Muscle layer of duodenum (tissue), 2 donors: ENCODE measurements around the gene PCDHGC3.

Experiments
- H3K27ac ChIP-seq: one replicate; pipeline ENCODE4 v1.7.0; 2013; ENCODE audit warnings: mild to moderate bottlenecking, low read length
- H3K27me3 ChIP-seq: one replicate; pipeline ENCODE4 v1.7.0; 2013; ENCODE audit warnings: low read depth, mild to moderate bottlenecking, control low read depth, low read length
- H3K36me3 ChIP-seq, 2 donors: one replicate each; pipeline ENCODE4 v1.7.0; 2013; ENCODE audit warnings: low read length in 2 of 2, control low read depth in 1 of 2, mild to moderate bottlenecking in 1 of 2; ENCODE audit not compliant: insufficient read depth in 2 of 2, control insufficient read depth in 1 of 2
- H3K4me1 ChIP-seq, 2 donors: one replicate each; pipeline ENCODE4 v1.7.0; 2013; ENCODE audit warnings: low read length in 2 of 2, mild to moderate bottlenecking in 2 of 2, control low read depth in 1 of 2, moderate library complexity in 1 of 2; ENCODE audit not compliant: insufficient read depth in 2 of 2, control insufficient read depth in 1 of 2
- H3K4me3 ChIP-seq, 2 donors: one replicate each; pipeline ENCODE4 v1.7.0; 2013; ENCODE audit warnings: low read length in 2 of 2, low read depth in 1 of 2, mild to moderate bottlenecking in 1 of 2
- H3K9me3 ChIP-seq, 2 donors: one replicate each; pipeline ENCODE4 v1.7.0; 2013; ENCODE audit warnings: low read length in 2 of 2, control low read depth in 1 of 2, mild to moderate bottlenecking in 1 of 2; ENCODE audit not compliant: control insufficient read depth in 1 of 2
- donor health status: healthy.

PCDHGC3 gene

GRCh38 chr5:141508798-141509611 lies 33.2 kb downstream of the PCDHGC3 start:
- Histone ChIP-seq H3K27me3 (no peaks in the 10 kb centered on the region), H3K4me3 (peak overlapping the region; percentile 26 to 43), H3K27ac (peak overlapping the region; percentile 51), H3K9me3 (no peaks in the 10 kb centered on the region), H3K4me1 (peaks cover 0 to 30% of the 10 kb centered on the region in 2 donors), H3K36me3 (peaks cover 13 to 34% of the 10 kb centered on the region in 2 donors)

GRCh38 chr5:141510160-141510559 lies 34.4 kb downstream of the PCDHGC3 start:
- Histone ChIP-seq H3K36me3 (peaks cover 13 to 33% of the 10 kb centered on the region in 2 donors), H3K27ac (no peak overlapping the region)

GRCh38 chr5:141510850-141511601 lies 35.3 kb downstream of the PCDHGC3 start:
- Histone ChIP-seq H3K36me3 (peaks cover 15 to 25% of the 10 kb centered on the region in 2 donors), H3K9me3 (no peaks in the 10 kb centered on the region), H3K27me3 (no peaks in the 10 kb centered on the region), H3K4me1 (peaks cover 8 to 46% of the 10 kb centered on the region in 2 donors), H3K27ac (no peak overlapping the region), H3K4me3 (no peak overlapping the region)

More at GRCh38 chr5:141510160-141510559, 34.4 kb downstream of the PCDHGC3 start:
- no peaks in the 10 kb centered on the region for H3K9me3 ChIP-seq
- H3K27me3 ChIP-seq: no peaks in the 10 kb centered on the region
- H3K4me3 ChIP-seq: no peak overlapping the region
- H3K4me1 ChIP-seq: peaks cover 8 to 41% of the 10 kb centered on the region in 2 donors

- H3K27me3 ChIP-seq: no peaks in the 10 kb centered on the region
- H3K4me3 ChIP-seq: no peak overlapping the region
- no peaks in the 10 kb centered on the region for H3K9me3 ChIP-seq
- peak overlapping the region; percentile 82 for H3K27ac ChIP-seq
- H3K36me3 ChIP-seq: peaks cover 23 to 25% of the 10 kb centered on the region in 2 donors
- peaks cover 8 to 44% of the 10 kb centered on the region in 2 donors for H3K4me1 ChIP-seq
Measured at GRCh38 chr5:141511771-141512325, 36.1 kb downstream of the PCDHGC3 start.

- H3K27ac ChIP-seq: peak overlapping the region; percentile 82
- peaks cover 23 to 25% of the 10 kb centered on the region in 2 donors for H3K36me3 ChIP-seq
- peaks cover 8 to 38% of the 10 kb centered on the region in 2 donors for H3K4me1 ChIP-seq
- H3K27me3 ChIP-seq: no peaks in the 10 kb centered on the region
- H3K4me3 ChIP-seq: peak overlapping the region; percentile 66 to 80
- H3K9me3 ChIP-seq: no peaks in the 10 kb centered on the region
Measured at GRCh38 chr5:141512390-141512910, 36.7 kb downstream of the PCDHGC3 start.

DNA sequence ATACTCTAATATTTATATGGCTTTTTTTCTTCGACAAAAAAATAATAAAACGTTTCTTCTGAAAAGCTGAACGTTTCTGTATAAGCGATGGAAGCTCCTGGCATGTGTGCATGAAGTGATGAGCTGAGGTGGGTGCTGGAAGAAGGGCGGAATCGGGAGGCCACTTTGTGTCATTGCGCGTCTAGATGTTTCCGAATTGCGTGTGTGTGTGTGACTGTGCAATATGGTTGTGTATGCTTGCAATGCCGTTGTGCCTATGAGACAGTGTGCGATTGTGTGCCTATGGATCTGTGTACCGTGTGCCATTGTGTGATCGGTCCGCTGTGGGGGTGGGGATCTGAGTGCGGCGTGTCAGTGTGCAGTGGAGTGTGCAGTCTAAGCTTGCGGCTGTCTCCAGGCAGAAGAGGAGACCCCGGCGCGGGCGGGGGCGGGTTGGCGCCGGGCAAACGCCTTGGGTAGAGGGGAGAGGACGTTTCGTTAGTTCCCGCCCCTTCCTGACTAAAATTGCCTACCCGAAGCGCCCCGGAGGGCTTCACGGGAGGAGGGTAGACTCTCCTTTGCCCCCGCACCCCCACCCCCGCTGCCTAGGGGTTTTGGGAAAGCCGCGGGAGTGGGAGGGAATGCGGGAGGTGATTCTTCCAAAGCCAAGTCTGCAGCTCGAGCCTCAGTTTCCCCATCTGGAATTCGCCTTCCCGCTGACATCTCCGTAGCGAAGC lies 37.3 kb downstream of the PCDHGC3 start:
- Histone ChIP-seq H3K36me3 (peaks cover 23 to 25% of the 10 kb centered on the region in 2 donors), H3K4me3 (peak overlapping the region; percentile 66 to 80), H3K4me1 (peaks cover 8 to 33% of the 10 kb centered on the region in 2 donors), H3K27ac (peak overlapping the region; percentile 82), H3K27me3 (no peaks in the 10 kb centered on the region), H3K9me3 (no peaks in the 10 kb centered on the region)

- Histone ChIP-seq H3K9me3 (no peaks in the 10 kb centered on the region), H3K27me3 (no peaks in the 10 kb centered on the region), H3K4me3 (peak overlapping the region; percentile 66 to 80), H3K4me1 (peaks cover 8 to 26% of the 10 kb centered on the region in 2 donors), H3K27ac (peak overlapping the region; percentile 82), H3K36me3 (peaks cover 23 to 25% of the 10 kb centered on the region in 2 donors)
Measured at GRCh38 chr5:141513627-141514329, 38.0 kb downstream of the PCDHGC3 start.

DNA sequence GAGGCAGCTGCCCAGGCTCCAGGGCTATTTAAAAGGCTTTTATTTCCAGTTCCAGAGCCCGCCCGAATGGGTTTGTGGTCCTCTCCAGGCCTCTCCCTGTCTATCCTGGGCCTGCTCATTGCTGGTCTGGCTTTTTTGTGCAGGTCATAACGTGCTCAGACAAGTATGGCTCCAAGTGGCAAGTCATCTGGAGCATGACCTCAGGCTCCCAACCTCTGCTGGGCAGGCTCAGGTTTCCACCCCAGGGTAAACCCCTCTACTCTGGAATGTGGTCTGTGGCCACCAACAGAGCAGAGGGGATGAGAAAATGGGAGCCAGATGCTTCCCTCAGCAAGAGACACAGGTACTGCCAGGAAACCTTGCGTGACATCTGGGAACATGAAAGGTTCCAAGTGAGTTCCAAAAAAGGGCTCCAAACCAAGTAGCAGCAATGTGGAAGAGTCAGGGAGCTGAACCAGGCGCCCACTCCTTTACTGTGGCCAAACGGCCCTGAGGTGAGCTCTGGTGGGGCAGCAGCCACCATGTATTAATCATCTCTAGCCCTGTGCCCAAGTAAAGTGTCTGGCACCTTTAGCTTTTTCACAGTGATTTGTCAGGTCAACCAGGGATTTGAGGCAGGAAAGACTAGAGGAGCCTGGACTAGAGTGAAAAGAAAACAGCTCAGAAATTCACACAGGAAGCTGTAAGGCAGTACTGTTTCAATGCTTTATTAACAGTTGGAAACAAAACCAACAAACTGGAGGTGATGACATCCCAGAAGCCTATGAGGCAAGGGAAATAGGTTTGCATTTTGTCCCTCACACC lies 38.8 kb downstream of the PCDHGC3 start:
- Histone ChIP-seq H3K4me1 (peaks cover 9 to 23% of the 10 kb centered on the region in 2 donors), H3K9me3 (no peaks in the 10 kb centered on the region), H3K27me3 (no peaks in the 10 kb centered on the region), H3K4me3 (peak overlapping the region in 1 of 2 donors; percentile 66), H3K27ac (peak overlapping the region; percentile 82), H3K36me3 (peaks cover 23 to 25% of the 10 kb centered on the region in 2 donors)

DNA sequence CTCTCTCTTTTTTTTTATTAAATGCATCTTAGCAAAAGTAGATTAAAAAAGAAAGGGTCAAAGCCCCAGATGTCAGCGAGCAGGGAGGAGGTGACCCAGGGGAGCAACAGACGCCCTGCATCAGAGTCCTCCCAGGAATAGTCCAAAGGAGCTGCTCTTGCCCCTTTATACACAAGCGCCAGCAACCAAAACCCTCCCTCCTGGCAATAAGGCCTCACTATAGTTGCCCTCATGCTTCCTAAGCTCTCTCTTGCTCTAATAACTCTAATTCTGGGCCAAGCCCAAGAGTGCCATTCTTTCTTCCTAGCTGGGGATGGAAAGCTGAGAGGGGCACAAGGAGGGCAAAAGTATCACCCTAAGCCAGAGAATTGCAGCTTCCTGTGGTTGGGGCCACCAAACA lies 39.4 kb downstream of the PCDHGC3 start:
- Histone ChIP-seq H3K4me1 (peaks cover 15 to 27% of the 10 kb centered on the region in 2 donors), H3K9me3 (no peaks in the 10 kb centered on the region), H3K4me3 (no peak overlapping the region), H3K36me3 (peaks cover 23 to 25% of the 10 kb centered on the region in 2 donors), H3K27me3 (no peaks in the 10 kb centered on the region), H3K27ac (peak overlapping the region; percentile 82)
